Neural cell (in vitro differentiated cells): ENCODE data around the gene LEP.

Experiments used
- CTCF ChIP-seq: fragments of 450-650 bp; IDR thresholded peaks from 2 replicates; pipeline ENCODE4 v1.5.1; 2014; ENCODE audit warnings: antibody characterized with exemption, mild to moderate bottlenecking, moderate library complexity; ENCODE audit not compliant: poor library complexity, severe bottlenecking
- POLR2AphosphoS5 ChIP-seq: IDR thresholded peaks from 2 replicates; pipeline ENCODE4 v1.6.1; 2012
- REST ChIP-seq: IDR thresholded peaks from 2 replicates; pipeline ENCODE4 v1.6.1; 2012; ENCODE audit warnings: borderline replicate concordance

GRCh38 chr7:128304212-128304611 is 63.1 kb downstream of the LEP start:
- TF ChIP-seq REST (no peak), POLR2AphosphoS5 (no peak), CTCF (no peak)
